AG08395 (cell line): ENCODE data around the gene SVBP.
"Not testable (repeated sequence)": the region's sequence is repeated elsewhere in the genome, so short reads cannot be mapped to it uniquely, and the experiment has no call there.

Experiments
- DNase-seq: peaks from one replicate; pipeline ENCODE4 v3.0.0; 2012; ENCODE audit warnings: mixed read lengths, low spot score

Gene SVBP

DNA sequence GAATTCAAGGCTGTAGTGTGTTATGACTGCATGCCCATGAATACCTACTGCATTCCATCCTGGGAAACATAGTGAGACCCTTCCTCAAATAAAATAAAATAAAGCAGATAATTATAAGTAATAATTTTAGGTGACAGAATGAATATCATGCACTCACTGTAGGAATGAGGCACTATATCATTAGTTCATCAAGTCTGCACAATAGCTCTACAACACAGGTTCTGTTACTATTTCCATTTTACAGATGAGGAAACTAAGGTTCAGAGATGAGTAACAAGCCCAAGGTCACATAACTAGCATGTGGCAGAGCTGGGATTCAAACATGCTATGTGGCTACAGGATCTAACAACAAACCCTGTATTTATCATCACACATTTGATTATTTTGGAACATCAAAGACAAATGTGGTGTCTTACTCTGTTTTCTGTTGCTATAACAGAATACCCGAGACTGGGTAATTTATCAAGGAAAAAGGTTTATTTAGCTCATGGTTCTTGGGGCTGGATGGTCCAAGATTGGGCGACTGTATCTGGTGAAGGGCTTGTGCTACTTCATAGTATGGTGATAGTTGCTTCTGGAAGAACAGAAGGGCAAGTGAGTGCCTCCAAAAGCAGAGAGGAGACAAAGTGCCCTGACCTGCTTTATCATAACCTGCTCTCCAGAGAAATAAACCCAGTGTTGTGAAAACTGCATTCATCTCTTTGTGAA, 24.4 kb upstream of the SVBP start:
- DNase-seq, result no peak

DNA sequence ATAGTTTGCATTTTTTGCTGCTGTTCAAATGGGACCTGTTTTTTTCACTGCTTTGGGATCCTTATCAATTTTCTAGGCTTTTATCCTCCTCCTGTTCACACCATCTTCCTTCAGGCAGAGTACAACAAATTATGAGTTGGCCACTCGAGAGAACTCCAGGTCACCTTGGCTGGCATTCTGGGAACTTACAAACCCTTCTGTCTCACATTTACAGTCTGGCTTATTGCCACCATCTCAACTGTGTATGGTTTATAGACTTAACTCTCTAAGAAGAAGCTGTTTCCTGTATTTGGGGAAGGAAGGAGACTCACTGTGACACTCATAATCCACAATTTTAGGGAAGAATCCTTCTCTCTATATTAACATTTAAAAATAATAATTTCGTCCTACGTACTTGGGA, 23.8 kb upstream of the SVBP start:
- DNase-seq, result no peak

DNA sequence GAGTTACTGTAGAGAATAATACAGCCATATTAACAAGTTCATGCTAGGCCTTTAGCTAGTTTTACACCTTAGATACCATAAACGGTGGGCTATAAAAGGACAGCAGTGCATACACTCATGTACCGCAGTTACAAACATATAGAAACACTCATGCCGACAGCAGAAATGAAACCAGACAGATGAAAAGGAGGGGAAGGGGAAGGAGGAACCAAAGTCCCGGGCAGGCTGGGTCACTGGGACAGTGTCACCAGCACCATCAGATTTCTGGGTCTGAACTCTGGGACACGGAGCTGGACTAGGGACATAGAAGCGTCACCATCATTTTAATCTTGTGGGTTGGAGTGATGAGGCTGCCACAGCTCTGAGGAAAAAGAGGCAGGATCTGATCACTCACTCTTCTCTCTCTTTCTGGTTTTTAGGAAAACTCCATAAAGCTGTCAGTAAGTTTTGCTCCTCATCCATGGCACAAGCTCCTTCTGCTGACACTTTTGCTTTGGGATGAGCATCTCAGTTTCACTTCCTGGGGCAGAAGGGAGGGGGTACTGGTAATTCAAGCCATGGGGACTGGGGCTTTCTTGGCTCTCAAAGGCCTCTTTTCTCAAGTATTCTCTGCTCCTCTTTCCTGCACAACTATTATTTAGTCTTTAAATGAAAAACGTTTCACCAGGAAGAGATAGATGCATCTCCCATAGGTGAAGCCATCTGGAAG, 21.4 kb upstream of the SVBP start:
- DNase-seq, result no peak

DNA sequence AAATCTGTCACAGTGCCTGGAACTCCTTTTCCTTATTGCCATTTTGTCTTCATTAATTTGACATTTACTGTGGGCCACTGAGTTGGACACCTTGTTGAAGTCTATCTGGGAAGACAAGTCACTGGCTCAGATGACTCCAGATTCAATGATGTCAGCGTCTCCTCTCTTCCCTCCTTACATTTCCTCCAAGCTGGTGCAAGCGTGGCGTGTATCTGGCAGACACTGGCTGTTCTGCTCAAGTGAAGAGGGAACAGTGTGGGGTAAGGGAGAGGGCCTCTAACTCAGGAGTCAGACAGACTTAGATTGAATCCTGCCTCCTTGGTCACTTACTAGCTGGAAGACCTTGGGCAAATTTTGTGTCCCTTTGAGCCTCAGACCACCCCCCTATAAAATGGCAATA, 20.5 kb upstream of the SVBP start:
- DNase-seq, result no peak

DNA sequence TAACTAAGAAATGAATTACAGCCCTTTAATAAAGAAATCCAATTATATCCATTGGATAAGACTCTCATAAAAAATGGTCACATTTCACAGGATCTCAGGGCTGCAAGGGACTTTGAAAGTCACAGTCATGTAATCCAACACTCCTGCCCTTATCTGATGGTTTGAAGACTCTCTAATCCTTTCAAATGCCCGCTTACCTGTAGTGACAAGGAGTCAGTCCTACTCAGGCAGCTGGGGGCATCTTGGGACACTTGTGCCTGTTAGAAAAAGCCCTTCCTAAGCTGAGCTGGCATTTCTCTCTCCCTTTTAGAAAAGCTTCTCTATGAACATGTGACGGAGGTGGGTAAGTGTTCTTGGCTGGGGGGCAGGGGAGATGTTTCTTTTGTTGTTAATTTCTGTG, 18.2 kb upstream of the SVBP start:
- no peak for DNase-seq

DNA sequence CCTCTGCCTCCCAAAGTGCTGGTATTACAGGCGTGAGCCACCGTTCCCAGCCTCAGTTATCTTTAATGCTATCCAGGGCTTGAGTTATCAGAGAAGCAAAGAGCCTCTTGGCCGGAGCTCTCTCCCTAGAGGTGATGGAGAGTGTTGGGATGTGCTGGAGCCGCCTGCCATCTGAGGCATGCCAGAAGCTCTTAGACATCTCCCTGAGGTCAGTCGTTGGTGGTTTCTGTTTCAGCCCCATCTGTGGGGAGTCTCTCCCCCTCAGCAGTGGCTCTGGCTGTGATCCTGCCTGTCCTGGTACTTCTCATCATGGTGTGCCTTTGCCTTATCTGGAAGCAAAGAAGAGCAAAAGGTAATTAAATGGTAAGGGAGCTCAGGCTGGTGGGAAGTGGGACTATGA, 17.6 kb upstream of the SVBP start:
- no peak for DNase-seq

DNA sequence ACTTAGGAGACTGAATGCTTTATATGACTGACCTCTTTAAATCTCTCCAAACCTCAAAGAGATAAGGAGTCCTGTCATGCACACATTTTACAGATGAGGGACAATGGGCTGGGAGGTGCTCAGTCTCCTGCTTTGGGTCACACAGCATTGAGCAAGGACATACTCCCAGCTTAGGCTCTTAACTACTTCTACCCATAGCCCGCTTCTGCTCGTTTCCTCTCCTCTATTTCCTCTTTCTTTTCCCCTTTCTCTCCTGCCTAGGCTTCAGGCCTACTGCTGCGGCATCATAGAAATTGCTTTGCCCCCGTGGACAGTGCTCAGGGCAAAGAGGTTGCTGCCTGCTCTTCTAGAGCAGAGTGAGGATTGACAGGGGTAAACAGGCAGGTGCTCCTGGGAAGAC, 16.8 kb upstream of the SVBP start:
- no peak for DNase-seq

DNA sequence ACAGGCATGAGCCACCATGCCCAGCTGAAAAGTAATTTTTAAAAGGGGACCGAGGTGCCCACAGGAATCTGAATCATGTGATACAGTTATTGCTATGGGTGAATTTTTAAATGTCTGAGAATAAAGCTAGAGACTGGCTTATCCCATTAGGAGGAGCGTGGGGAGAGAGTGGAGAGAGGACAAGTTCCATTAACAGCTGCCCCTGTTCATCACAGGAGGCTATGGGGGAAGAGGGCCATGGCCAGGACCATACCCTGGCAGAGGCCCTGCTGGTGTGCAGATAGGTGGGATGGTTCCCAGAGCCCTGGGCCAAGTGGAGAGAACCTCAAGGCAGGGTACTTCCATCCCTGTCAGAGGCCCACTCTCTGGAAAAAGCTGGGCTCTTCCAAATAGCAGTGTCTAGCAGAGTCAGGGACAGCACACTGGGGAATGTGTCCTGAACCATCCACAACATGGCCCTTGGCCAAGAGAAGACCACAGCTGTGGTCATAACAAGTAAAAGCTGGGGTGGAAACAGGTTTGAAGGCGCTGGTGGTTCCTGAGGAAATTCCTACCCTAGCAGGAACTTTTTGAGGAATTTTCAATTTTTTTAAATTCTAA, 15.5 kb upstream of the SVBP start:
- no peak for DNase-seq

DNA sequence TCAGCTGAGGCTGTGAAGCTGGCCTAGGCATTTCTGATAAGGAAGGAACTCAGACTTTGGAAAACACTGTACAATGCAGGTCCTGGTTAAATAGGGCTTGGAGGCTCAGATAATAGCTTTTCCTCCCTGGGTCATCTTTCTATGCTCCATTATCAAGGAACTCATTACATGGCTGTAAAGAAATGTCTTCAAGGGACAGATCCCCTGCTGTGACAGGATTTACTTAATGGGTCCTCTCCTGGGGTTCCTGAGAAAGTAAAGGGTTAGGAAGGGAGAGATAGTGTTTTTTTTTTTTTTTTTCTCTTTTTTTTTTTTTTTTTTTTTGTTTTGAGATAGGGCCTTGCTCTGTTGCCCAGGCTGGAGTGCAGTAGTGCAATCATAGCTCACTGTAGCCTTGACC, 14.1 kb upstream of the SVBP start:
- DNase-seq, result no peak

DNA sequence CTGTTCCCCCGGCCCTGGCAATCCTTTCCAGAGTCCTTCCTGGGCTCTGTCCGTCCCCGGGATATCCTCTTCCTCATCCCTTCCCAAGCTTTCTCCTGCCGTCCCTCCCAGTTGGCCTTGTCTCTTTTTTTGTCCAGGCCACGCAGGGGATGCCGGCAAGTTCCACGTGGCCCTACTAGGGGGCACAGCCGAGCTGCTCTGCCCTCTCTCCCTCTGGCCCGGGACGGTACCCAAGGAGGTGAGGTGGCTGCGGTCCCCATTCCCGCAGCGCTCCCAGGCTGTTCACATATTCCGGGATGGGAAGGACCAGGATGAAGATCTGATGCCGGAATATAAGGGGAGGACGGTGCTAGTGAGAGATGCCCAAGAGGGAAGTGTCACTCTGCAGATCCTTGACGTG, 13.4 kb upstream of the SVBP start:
- DNase-seq, result no peak

DNA sequence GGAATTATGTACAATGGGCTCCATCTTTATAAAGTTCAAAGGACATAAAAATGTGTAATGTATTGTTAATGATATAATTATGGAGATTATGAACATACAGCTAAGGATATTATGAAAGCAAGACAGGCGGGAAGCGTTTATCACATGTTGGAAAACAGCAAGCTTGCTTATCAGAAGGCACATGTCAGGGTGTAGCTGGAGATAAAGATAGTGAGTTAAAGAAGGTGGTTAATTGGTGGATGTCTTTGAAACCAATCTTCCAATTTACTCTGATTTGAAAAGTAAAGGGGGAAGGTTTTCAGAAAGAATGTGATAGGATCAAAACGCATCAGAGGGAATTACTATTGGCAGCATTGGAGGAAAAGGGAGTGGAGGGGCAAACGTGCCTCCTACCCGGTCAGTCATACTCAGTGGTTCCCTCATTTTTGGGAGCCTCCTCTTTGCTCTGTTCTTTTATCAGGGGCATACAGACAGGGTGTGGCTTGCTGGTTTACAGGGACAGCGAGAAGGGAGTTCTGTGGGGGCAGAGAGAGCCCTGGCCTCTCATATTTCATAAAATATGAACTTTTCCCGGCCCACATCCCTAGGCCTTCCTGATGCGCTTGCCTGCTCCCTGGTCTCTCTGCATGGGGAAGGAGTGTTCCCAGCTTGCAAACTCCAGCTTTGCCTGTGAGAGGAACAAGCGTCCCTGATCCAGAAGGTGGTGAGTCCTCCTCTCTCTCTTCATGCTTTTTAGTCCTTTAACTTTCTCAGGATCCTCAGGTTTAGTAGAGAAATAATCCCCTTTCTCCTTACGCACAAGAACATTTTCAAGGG, 8.0 kb upstream of the SVBP start:
- no peak for DNase-seq

DNA sequence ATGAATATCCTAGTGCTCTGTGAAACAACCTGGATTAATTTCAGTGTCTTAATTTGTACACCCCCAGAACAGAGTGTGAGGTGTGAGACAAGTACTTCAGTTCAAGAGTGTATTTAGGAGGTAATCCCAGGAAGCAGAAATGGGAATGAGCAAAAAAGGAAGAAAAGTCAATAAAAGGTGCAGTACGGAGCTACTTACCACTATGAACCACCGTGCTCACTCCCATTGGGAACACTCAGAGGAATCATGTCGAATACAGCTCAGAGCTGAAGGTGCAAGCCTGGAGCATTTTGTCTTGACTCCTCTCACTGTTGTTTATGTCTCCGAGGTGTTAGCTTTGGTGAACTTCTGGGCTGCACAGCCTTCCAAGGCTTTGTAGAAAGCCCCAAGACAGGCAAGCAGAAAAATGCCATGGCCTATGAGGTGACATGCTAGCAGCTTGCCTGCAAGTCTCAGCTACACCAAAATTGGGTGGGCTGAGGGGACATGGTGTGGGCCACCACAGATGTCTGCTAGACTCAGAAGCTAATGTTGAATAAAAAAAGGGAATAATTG, 7.4 kb upstream of the SVBP start:
- DNase-seq, result no peak

DNA sequence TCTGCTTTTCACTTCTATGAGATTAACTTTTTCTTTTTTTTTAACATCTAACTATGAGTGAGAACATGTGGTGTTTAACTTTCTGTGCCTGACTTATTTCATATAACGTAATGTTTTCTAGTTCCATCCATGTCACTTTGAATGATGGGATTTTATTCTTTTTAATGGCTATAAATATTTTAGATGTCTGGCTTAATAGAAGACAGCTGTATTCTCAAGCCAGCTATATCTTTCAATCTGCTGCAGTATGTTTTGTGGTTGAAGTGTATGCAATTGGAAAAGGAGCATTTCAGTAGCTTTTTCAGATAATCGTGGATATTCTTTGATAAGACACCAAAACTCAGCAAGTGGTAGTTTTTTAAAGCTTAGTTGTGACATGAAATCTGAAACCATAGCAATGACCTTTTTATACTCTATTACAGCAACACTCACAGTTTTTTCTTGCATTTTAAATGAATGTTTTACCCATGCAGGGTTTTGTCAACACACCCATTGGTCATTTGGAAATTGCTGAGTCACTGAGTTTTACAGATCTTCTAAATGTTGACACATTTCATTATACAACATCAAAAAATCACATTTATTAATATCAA, 5.7 kb upstream of the SVBP start:
- DNase-seq, result peak; percentile 24

DNA sequence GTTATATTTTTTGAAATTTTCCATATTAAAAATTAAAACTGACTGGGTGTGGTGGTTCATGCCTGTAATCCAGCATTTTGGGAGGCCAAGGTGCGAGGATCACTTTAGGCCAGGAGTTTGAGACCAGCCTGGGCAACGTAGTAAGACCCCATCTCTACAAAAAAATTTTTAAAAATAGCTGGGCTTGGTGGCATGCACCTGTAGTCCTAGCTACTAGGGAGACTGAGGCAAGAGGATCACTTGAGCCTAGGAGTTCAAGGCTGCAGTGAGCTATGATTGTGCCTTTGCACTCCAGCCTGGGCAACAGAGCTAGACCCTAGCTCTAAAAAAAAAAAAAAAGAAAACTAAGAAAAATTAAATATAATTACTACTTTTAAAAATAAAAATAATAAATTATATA, 4.5 kb upstream of the SVBP start:
- DNase-seq, result no peak

DNA sequence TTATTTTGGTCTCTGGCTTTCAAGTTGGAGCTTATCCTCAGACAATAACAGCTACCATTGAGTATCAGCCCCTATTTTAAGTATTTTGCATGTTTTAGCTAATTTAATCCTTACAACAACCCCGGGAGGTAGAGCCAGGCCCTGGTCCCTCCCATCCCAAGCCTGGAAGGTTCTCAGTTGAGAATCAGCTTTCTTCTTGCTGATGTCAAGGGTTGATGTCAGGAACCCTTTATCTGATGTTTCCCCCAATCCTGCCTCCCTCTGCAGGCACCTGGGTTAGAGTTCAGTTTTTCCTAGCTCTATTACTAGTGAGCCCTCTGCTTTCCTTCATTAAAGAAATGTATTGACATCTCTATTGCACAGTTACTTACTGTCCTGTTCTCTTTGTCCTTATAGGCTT, 3.6 kb upstream of the SVBP start:
- no peak for DNase-seq

DNA sequence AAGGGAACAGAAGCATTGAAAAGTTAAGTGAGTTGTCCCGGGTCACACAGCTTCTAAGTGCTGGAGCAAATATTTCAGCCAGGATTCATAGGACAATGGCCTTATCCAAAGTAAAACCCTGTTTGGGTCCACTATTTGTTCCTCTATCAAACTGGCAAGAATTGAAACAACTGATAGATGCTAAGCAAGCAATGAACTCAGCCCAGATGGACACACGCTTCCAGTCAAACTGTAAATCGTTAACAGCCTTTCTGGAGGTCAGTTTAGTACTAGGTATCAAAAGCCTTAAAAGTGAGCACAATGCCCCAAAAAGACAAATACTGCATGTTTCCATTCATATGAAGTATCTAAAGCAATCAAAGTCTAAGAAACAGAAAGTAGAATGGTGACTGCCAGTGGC, 779 bp upstream of the SVBP start:
- no peak for DNase-seq

DNA sequence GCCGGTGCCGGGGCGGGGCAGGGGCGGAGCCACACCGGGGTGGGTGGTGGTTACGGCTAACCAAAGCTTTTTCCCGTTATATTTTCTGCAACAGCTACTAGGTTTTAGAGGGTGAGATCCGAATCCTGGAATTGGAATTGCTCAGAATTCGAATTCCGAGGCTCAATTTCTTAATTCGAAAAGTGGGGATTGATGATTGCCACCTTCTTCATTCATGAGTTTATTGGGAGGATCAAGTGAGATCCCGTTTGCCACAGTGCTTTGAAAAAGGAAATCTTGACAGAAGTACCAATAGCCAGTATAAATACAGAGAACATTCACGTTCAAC, 207 bp upstream of the SVBP start:
- DNase-seq, result no peak

DNA sequence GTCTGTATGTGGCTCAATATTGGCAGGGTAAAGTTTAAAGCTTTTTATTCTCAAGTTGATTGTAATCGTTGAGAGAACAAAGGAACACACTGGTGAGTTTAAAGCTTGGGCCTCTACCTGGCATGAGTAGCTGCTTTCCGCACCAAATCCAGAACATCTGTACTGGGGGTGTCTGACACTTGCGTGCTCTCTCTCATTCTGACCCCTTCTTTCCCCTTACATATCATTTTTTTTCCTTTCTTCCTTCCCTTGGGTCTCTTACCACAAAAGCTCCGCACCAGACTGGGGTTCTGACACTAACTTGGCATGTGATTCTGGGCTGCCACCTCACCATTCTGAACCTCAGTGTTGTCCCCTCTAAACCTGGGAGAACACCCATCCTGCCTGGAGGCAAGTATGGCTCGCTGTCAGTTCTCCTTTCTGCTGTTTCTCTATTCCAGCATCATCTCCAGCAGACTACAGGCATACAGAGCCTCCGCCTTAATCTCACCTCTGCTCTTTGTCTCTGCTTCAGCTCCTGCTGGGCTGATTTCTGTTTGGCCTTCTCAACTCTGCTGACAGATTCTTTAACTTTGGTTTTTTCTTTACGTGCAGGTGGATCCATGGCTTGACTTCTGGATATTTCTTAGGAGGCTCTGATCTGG, 1.1 kb downstream of the SVBP start:
- DNase-seq, result no peak

DNA sequence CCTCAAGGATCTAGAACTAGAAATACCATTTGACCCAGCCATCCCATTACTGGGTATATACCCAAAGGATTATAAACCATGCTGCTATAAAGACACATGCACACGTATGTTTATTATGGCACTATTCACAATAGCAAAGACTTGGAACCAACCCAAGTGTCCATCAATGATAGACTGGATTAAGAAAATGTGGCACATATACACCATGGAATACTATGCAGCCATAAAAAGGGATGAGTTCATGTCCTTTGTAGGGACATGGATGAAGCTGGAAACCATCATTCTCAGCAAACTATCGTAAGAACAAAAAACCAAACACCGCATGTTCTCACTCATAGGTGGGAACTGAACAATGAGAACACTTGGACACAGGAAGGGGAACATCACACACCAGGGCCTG, 2.4 kb downstream of the SVBP start:
- not testable (repeated sequence) for DNase-seq

DNA sequence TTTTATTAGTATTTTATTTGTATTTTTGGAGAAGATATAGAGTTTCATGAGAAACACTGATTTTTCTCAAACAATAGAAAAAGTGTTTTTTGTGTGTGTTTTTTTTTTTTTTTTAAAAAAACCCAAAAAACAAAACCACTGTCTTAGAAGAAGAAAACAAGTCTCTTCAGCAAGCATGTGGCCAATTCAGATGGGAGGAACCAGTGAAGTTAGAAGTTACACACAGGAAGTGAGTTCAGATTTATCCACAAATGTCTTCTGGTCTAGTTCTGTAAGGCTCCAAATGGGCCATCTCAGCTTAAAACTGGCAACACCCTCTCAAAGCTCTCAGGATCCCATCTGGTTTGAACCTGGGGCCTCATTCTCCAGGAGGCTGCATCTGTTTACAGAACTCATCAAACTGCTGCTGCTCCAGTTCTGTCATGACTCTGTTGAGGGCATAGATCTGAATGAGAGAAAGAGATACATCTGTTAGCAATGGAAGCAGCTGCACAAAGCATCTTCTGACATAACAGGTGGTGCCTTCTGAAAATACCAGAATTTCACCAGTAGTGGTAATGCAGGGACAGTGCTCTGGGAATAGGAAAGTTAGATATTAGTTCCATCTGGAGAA, 10.0 kb downstream of the SVBP start:
- DNase-seq, result no peak

DNA sequence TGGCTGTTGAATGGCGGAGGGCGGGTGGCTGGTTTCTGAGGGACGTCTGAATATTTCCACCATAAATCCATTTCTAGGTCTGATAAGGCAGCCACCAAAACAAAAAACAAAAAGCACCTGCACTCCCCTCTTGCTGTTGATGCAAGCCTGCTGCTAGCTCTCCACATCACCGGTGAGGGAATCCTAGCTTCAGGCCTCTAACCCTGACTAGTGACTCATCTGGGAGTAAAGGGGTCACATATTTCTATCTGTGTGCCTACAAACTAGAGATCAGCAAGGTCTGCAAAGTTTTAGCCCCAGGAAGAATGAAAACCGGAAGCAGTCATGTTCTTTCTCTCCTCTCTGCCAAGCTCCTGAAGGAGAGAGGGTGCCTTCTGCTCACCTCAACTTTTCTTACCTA, 10.6 kb downstream of the SVBP start:
- no peak for DNase-seq
